ENCODE results near the gene METAP1D.

The METAP1D gene

GRCh38 chr2:172129404-172129803 is 129.7 kb downstream of the METAP1D start:
- H3K4me3 ChIP-seq (replicated peaks; ENCODE audit: insufficient read depth, low read length), result no peak overlapping the region
- no peak overlapping the region for H3K27ac ChIP-seq (replicated peaks)
- DNase-seq (ENCODE audit: low read depth in 1 of 2, low spot score in 1 of 2), result no peak
- TF ChIP-seq CTCF (IDR thresholded peaks at IDR 0.05; ENCODE audit: insufficient read depth, low read length) (no peak), REST (IDR thresholded peaks at IDR 0.05; ENCODE audit: insufficient replicate concordance, low read depth) (no peak), SPI1 (IDR thresholded peaks at IDR 0.05; ENCODE audit: borderline replicate concordance, low read depth) (no peak), POLR2AphosphoS5 (IDR thresholded peaks at IDR 0.05; ENCODE audit: low read depth) (no peak), GABPA (IDR thresholded peaks at IDR 0.05; ENCODE audit: low read depth) (no peak)
- H3K27me3 ChIP-seq (ENCODE audit: insufficient read depth, poor library complexity, severe bottlenecking), result no peaks in the 10 kb centered on the region

Measured in HL-60 (cell line).